ENCODE data around the gene CLPTM1L. TPM values are rescaled to one million over a fixed set of nuclear protein-coding genes. Genes with fewer than 3 reads are reported as not detected.
"Not testable (repeated sequence)": the region's sequence is repeated elsewhere in the genome, so short reads cannot be mapped to it uniquely, and the experiment has no call there.

CLPTM1L gene
- polyA plus RNA-seq, 2 of the 4 experiments (the other 2 are of a cell fraction), result 171 to 173 TPM

DNA sequence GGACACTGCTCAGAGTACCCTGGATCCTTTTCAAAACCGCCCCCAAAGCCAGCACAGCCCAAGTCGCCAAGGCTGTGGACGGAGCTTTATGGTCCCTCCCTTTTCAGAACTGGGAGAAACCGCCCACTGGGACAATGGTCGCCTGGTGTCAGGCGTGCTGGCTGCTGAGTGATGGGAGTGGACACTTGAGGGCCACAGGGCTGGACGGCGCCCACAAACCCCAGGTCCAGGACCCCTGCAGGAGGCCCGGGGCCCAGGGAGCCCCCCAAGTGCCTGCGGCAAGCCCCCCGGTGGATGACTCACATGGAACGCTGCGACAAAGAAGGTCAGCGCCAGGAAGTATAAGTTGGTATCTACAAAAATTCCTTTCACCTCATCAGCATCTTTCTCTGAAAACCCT lies 10.9 kb downstream of the CLPTM1L start:
- TF ChIP-seq SREBF2 (IDR thresholded peaks at IDR 0.05) (no peak), EP300 (IDR thresholded peaks at IDR 0.05) (no peak), POLR2AphosphoS2 (conservative IDR thresholded peaks at IDR 0.05; ENCODE audit: low read length) (no peak), JUN (IDR thresholded peaks at IDR 0.05) (no peak), NR3C1 (IDR thresholded peaks at IDR 0.05) (no peak), HOXB13 (CRISPR knock-in tag; IDR thresholded peaks at IDR 0.05; ENCODE audit: low read depth) (no peak), HDAC2 (IDR thresholded peaks at IDR 0.05) (no peak)
- peaks cover 11% of the 10 kb centered on the region for H3K9me3 ChIP-seq
- no peak overlapping the region for H3K4me3 ChIP-seq
- DNase-seq (ENCODE audit: low read depth in 1 of 2, low spot score in 1 of 2) (no peak), ATAC-seq (no peak), FAIRE-seq (no peak)
- H3K4me2 ChIP-seq, result no peak overlapping the region
- 93% methylated on average over 13 of the region's 14 CpGs for WGBS (ENCODE audit: missing lambda C conversion rate)
- H3K27ac ChIP-seq, result no peak overlapping the region
- peaks cover 2% of the 10 kb centered on the region; the same call in 1 of the 3 replicates for H3K4me1 ChIP-seq
- ChIA-PET CTCF (no interaction called here), POLR2A (no interaction called here)

DNA sequence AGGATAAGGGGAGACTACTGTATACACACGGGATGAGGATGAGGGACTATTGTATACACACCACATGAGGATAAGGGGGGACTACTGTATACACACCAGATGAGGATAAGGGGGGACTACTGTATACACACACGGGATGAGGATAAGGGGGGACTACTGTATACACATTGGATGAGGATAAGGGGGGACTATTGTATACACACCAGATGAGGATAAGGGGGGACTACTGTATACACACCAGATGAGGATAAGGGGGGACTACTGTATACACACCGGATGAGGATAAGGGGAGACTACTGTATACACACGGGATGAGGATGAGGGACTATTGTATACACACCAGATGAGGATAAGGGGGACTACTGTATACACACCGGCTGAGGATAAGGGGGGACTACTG lies 11.6 kb downstream of the CLPTM1L start:
- ATAC-seq, POLR2A ChIA-PET: not testable (repeated sequence)
- FAIRE-seq, result peak; percentile 89

DNA sequence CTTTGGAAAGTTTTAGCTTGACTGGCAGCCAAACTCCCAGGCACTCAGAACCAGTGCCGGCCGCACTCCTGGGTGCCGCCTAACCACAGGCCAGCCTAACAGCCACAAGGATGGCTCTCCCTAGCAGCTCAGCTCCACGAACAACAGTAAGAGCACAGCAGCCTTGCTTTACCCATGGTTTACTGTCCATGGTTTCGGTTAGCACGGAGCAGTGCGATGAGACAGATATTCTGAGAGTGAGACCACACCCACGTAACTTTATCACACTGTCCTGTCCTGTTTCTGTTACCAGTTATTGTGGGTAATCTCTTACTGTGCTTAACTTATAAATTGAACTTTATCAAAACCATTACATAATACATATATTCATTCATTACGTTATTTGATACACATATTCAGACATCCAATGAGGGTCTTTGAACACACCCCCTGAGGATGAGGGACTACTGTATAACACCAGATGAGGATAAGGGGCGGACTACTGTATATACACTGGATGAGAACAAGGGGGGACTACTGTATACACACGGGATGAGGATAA lies 12.4 kb downstream of the CLPTM1L start:
- CTCF ChIA-PET, result interaction anchor here (1.5 to 1.6 kb wide), 2 partner anchors 12 to 147 kb away, joined by 3 to 5 read pairs; partner anchors contain the start of gene CLPTM1L

More for the DNA sequence above, 11.6 kb downstream of the CLPTM1L start:
- H3K4me3 ChIP-seq, H3K4me2 ChIP-seq, H3K27ac ChIP-seq, H3K4me1 ChIP-seq, CTCF ChIA-PET: not testable (repeated sequence)
- WGBS (ENCODE audit: missing lambda C conversion rate), result 85% methylated on average over 5 of the region's 5 CpGs
- peaks cover 18% of the 10 kb centered on the region for H3K9me3 ChIP-seq
- DNase-seq (ENCODE audit: low read depth in 1 of 2, low spot score in 1 of 2), result peak in 1 of 2 experiments; percentile 29

DNA sequence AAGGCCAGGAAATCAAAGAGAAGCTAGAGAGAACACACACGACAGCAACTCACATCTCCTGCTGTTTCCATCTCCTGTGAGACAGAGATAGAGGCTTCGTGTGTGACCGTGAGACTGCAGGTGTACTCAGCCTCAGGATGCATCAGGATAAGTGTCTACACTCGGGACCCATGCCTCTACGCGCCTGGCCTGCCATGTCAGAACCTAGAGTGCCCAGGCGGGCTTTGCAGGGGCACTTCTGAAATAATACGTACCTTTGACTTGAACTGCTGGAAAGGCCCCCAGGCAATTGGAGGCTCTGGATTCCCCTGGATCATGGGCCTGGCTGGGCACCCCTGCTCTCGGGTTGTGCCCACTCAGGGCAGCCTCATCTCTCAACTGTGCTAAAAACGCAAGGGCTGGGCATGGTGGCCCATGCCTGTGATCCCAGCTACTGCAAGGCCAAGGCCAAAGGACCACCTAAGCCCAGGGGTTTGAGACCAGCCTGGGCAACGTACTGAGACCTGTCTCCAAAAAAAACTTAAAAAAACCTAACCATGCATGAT lies 13.0 kb downstream of the CLPTM1L start:
- peak; percentile 16 to 46; a peak in 4 of 6 replicates for ATAC-seq
- WGBS (ENCODE audit: missing lambda C conversion rate), result 86% methylated on average over 10 of the region's 11 CpGs

More for the DNA sequence above, 12.4 kb downstream of the CLPTM1L start:
- Histone ChIP-seq H3K4me3 (no peak overlapping the region), H3K4me1 (peaks cover 10% of the 10 kb centered on the region; the same call in 1 of the 3 replicates), H3K27ac (no peak overlapping the region), H3K9me3 (peaks cover 20% of the 10 kb centered on the region), H3K4me2 (no peak overlapping the region)
- TF ChIP-seq, protein P1, sequence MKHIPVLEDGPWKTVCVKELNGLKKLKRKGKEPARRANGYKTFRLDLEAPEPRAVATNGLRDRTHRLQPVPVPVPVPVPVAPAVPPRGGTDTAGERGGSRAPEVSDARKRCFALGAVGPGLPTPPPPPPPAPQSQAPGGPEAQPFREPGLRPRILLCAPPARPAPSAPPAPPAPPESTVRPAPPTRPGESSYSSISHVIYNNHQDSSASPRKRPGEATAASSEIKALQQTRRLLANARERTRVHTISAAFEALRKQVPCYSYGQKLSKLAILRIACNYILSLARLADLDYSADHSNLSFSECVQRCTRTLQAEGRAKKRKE (CRISPR knock-in tag; IDR thresholded peaks at IDR 0.05; ENCODE audit: low read depth), result no peak
- no peak for TF ChIP-seq POLR2A (IDR thresholded peaks at IDR 0.05; ENCODE audit: low read length)
- ATAC-seq (peak; percentile 60 to 74), FAIRE-seq (no peak), DNase-seq (ENCODE audit: low read depth in 1 of 2, low spot score in 1 of 2) (peak in 1 of 2 experiments; percentile 62)
- WGBS (ENCODE audit: missing lambda C conversion rate), result 90% methylated on average over 11 of the region's 11 CpGs
- POLR2A ChIA-PET, result no interaction called here

More for the DNA sequence above, 13.0 kb downstream of the CLPTM1L start:
- ChIA-PET POLR2A (no interaction called here), CTCF (interaction anchor here (1.5 to 1.6 kb wide), 2 partner anchors 12 to 148 kb away, joined by 3 to 5 read pairs; partner anchors contain the start of gene CLPTM1L)
- TF ChIP-seq, protein P2, sequence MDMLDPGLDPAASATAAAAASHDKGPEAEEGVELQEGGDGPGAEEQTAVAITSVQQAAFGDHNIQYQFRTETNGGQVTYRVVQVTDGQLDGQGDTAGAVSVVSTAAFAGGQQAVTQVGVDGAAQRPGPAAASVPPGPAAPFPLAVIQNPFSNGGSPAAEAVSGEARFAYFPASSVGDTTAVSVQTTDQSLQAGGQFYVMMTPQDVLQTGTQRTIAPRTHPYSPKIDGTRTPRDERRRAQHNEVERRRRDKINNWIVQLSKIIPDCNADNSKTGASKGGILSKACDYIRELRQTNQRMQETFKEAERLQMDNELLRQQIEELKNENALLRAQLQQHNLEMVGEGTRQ (IDR thresholded peaks at IDR 0.05), result no peak
- TF ChIP-seq JUNB (IDR thresholded peaks at IDR 0.05), result no peak
- no peak for TF ChIP-seq PHF8 (IDR thresholded peaks at IDR 0.05; ENCODE audit: borderline replicate concordance, low read depth)
- TF ChIP-seq FOXS1 (CRISPR knock-in tag; IDR thresholded peaks at IDR 0.05), result no peak
- TF ChIP-seq, protein P3, sequence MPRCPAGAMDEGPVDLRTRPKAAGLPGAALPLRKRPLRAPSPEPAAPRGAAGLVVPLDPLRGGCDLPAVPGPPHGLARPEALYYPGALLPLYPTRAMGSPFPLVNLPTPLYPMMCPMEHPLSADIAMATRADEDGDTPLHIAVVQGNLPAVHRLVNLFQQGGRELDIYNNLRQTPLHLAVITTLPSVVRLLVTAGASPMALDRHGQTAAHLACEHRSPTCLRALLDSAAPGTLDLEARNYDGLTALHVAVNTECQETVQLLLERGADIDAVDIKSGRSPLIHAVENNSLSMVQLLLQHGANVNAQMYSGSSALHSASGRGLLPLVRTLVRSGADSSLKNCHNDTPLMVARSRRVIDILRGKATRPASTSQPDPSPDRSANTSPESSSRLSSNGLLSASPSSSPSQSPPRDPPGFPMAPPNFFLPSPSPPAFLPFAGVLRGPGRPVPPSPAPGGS (IDR thresholded peaks at IDR 0.05), result no peak
- TF ChIP-seq ESRRA (IDR thresholded peaks at IDR 0.05; ENCODE audit: borderline replicate concordance, low read length), result no peak
- TF ChIP-seq RCOR1 (IDR thresholded peaks at IDR 0.05; ENCODE audit: low read depth, low read length), result no peak
- TF ChIP-seq SREBF2 (IDR thresholded peaks at IDR 0.05), result no peak
- Histone ChIP-seq H3K4me1 (peaks cover 15% of the 10 kb centered on the region; the same call in 2 of the 3 replicates), H3K9me3 (peaks cover 21% of the 10 kb centered on the region), H3K4me2 (no peak overlapping the region), H3K27ac (no peak overlapping the region), H3K4me3 (no peak overlapping the region)
- no peak for DNase-seq (ENCODE audit: low read depth in 1 of 2, low spot score in 1 of 2)
- FAIRE-seq, result no peak
